GM12892 (cell line): ENCODE data around the gene NAP1L5.

Experiments used
- POLR2A ChIP-seq: IDR thresholded peaks from 2 replicates; pipeline ENCODE4 v1.6.1; 2011; ENCODE audit warnings: low read depth, low read length, control low read depth
- POLR2AphosphoS5 ChIP-seq: IDR thresholded peaks from 2 replicates; pipeline ENCODE4 v1.6.1; 2011; ENCODE audit warnings: low read depth, low read length, control low read depth
- TAF1 ChIP-seq: IDR thresholded peaks from 2 replicates; pipeline ENCODE4 v1.6.1; 2011; ENCODE audit warnings: low read depth, mild to moderate bottlenecking, control low read depth, low read length, borderline replicate concordance

DNA sequence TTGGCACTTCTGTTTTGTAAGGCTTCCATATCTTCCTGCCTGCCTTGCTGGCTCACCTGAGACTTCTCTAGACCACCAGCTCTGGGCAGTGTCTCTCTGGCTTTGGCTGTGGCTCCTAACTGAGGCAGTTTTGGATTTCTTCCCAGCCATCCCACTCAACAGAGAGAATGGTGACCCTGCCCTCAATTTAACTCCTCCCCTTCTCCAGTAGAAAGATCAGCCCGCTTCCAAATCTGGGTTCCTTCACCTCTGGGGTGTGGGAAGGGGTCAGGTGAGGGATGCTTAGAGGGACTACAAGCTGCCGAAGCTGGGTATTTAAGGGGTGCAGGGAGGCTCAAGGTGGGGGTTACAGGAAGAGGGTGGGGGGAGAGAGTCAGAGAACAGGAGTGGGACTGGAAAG lies 23.7 kb downstream of the NAP1L5 start:
- no peak for TF ChIP-seq POLR2AphosphoS5
- TF ChIP-seq TAF1, result no peak
- no peak for TF ChIP-seq POLR2A
